ENCODE measurements around the gene KIF1B.

KIF1B gene

DNA sequence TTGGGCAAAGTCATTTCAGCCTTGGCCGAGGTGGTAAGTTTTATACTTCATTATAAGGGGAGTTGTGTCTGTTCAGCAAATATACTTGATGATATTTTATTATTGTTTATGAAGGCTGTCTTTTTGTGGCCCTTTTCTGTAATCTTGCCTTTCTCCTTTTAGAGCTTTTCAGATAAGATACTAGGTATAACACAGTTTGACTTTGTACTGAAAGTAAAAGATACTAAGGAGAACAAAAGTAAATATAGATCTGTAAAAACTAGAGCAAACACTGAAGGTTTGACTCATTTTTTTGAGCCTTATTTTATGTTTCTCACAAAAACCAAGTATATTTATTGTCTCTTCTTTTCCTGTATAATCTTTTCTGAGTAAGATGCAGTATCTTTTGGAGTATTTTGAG lies 61.9 kb downstream of the KIF1B start:
- no peaks in the 10 kb centered on the region for H3K9me3 ChIP-seq (ENCODE audit: control insufficient read depth, low read length)
- no peaks in the 10 kb centered on the region for H3K27me3 ChIP-seq (ENCODE audit: control insufficient read depth, insufficient read depth, low read length, poor library complexity, severe bottlenecking)
- H3K4me1 ChIP-seq (ENCODE audit: control insufficient read depth, insufficient read depth, low read length) = no peaks in the 10 kb centered on the region
- whole genome bisulfite sequencing, 2 experiments = 100% methylated on average over 1 of the region's 1 CpG; no CpG with 5 or more reads in 1 of the 2 experiments
- no peak overlapping the region for H3K27ac ChIP-seq (ENCODE audit: insufficient read depth, low read depth, low read length, poor library complexity, severe bottlenecking)
- peaks cover 7% of the 10 kb centered on the region for H3K36me3 ChIP-seq (ENCODE audit: control insufficient read depth, insufficient read depth, low read length)
- H3K4me3 ChIP-seq (ENCODE audit: insufficient read depth, low read depth, low read length) = no peak overlapping the region

DNA sequence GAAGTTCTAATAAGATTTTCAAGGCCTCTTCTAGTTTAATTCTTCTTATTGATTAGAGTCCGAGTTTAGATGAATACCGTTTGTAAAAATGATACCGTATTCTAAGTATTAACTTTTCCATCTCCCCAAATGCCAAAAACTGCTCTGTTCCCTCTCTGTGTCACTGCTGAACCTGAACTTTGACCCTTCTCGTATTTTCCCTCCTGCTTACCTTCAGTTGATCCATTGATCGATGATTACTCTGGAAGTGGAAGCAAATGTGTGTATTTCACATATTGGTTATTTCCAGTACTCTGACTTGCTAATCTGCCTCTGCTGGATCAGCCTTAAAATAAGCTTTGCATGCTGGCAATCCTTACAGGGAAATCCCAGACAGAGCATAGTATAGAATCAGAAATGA lies 68.5 kb downstream of the KIF1B start:
- peaks cover 8% of the 10 kb centered on the region for H3K36me3 ChIP-seq (ENCODE audit: control insufficient read depth, insufficient read depth, low read length)
- WGBS, 2 experiments = 95 to 96% methylated on average over 5 of the region's 5 CpGs

DNA sequence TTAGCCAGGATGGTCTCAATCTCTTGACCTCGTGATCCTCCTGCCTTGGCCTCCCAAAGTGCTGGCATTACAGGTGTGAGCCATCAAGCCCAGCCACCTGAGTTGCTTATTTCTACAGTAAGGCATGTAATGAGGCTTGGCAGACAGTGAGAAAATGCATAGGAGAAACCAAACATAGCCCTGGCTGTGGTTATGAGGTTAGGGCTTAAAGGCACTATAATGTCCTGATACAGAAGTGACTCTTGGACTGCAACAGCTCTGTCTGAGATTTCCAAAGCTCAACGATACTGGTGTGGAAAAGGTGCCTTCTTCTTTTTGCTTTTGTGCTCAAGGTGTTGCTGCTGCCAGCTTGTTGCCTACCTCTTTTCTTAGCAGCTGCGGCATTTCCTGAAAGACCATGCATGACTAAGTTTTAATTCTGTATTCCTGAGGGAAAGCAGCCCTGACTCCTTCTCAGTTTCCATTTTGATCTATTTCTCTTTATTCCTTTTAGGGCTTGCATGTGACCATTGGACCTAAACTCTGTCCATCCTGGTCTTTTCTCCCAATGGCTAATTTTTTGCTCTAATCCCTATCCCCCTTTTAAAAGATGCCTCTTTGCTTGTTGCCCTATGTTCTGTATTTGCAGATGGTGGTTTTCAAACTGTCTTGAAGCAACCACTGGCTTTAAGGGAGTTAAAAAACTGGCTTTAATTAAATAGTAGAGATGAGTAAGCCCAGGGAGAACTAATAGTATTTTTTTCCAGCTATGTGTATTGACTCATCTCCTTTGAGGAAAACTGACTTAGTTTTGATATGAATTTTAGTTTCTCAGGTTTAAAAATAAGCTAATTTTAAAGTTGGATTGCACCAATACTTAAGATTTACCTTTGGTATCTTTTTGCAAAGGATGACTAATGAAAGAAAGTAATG lies 70.3 kb downstream of the KIF1B start:
- 93 to 94% methylated on average over 3 of the region's 3 CpGs for WGBS, 2 experiments
- H3K27me3 ChIP-seq (ENCODE audit: control insufficient read depth, insufficient read depth, low read length, poor library complexity, severe bottlenecking) = no peaks in the 10 kb centered on the region
- H3K36me3 ChIP-seq (ENCODE audit: control insufficient read depth, insufficient read depth, low read length) = peaks cover 13% of the 10 kb centered on the region
- no peaks in the 10 kb centered on the region for H3K9me3 ChIP-seq (ENCODE audit: control insufficient read depth, low read length)
- no peak overlapping the region for H3K27ac ChIP-seq (ENCODE audit: insufficient read depth, low read depth, low read length, poor library complexity, severe bottlenecking)
- H3K4me3 ChIP-seq (ENCODE audit: insufficient read depth, low read depth, low read length) = no peak overlapping the region
- H3K4me1 ChIP-seq (ENCODE audit: control insufficient read depth, insufficient read depth, low read length) = no peaks in the 10 kb centered on the region

More for the DNA sequence above, 68.5 kb downstream of the KIF1B start:
- Histone ChIP-seq H3K4me1 (ENCODE audit: control insufficient read depth, insufficient read depth, low read length) (no peaks in the 10 kb centered on the region), H3K4me3 (ENCODE audit: insufficient read depth, low read depth, low read length) (no peak overlapping the region), H3K27ac (ENCODE audit: insufficient read depth, low read depth, low read length, poor library complexity, severe bottlenecking) (no peak overlapping the region), H3K27me3 (ENCODE audit: control insufficient read depth, insufficient read depth, low read length, poor library complexity, severe bottlenecking) (no peaks in the 10 kb centered on the region), H3K9me3 (ENCODE audit: control insufficient read depth, low read length) (no peaks in the 10 kb centered on the region)

DNA sequence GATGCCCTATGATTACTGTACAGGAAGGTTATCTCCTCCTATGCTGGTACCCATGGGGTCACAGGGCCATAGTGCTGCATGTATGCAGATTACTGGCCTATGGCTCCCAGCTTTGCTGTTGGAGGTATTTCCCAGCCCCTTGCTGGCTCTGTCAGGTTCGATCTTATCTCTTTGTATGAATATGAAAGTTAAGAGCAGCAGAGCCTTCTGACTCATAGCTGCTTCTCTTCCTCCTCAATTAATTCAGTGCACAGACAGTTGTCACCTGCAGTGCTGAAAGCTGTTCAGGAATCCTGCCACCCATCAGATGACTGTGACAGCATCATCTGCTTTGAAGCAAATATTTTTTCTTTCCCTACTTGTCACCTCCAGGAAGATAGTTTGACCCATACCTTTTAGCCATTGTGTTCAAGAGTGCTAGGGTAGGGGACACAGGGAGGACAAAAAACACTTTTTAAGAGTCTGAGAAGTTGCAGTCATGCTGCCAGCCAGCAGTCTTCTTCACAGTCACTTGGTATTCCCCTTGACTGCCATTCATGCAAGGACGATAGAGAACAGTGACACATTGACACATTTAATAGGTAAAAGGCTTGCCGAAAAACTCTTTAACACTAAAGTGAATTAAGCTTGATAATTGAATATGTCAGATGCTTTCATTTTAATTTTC lies 73.1 kb downstream of the KIF1B start:
- Histone ChIP-seq H3K9me3 (ENCODE audit: control insufficient read depth, low read length) (no peaks in the 10 kb centered on the region), H3K27me3 (ENCODE audit: control insufficient read depth, insufficient read depth, low read length, poor library complexity, severe bottlenecking) (no peaks in the 10 kb centered on the region), H3K36me3 (ENCODE audit: control insufficient read depth, insufficient read depth, low read length) (peaks cover 4% of the 10 kb centered on the region), H3K27ac (ENCODE audit: insufficient read depth, low read depth, low read length, poor library complexity, severe bottlenecking) (no peak overlapping the region), H3K4me1 (ENCODE audit: control insufficient read depth, insufficient read depth, low read length) (no peaks in the 10 kb centered on the region), H3K4me3 (ENCODE audit: insufficient read depth, low read depth, low read length) (no peak overlapping the region)
- WGBS, 2 experiments = 97% methylated on average over 3 of the region's 3 CpGs

GRCh38 chr1:10286244-10286643 lies 75.9 kb downstream of the KIF1B start:
- peaks cover 6% of the 10 kb centered on the region for H3K36me3 ChIP-seq (ENCODE audit: control insufficient read depth, insufficient read depth, low read length)
- WGBS, 2 experiments = 94 to 95% methylated on average over 3 of the region's 3 CpGs

DNA sequence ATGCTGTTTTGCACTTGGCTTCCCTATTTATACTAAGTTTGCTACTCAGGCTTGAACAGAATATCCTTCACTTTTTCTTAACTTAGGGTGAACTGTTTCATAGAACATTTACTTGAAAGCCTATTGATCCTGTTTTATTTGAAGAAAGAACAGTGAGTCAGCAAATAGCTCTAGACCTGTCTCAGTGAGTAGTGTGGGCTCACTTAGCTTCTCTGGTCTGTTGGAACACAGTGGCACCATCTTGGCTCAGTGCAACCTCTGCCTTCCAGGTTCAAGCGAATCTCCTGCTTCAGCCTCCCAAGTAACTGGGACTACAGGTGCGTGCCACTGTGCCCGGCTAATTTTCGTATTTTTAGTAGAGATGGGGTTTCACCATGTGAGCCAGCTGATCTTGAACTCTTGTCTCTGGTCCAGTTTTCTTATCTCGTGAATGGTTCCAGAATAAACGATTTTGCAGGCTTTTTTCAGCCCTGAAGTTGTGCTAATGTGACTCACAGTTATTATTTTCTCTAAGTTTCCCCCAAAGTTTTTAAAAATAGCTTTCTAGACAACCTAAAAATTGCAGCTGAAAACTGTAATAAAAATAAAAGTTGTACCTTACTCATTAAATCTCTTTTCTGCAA lies 76.8 kb downstream of the KIF1B start:
- peaks cover 11% of the 10 kb centered on the region for H3K36me3 ChIP-seq (ENCODE audit: control insufficient read depth, insufficient read depth, low read length)
- 92 to 93% methylated on average over 6 of the region's 6 CpGs for WGBS, 2 experiments

More at GRCh38 chr1:10286244-10286643, 75.9 kb downstream of the KIF1B start:
- Histone ChIP-seq H3K4me3 (ENCODE audit: insufficient read depth, low read depth, low read length) (no peak overlapping the region), H3K4me1 (ENCODE audit: control insufficient read depth, insufficient read depth, low read length) (no peaks in the 10 kb centered on the region), H3K27ac (ENCODE audit: insufficient read depth, low read depth, low read length, poor library complexity, severe bottlenecking) (no peak overlapping the region), H3K9me3 (ENCODE audit: control insufficient read depth, low read length) (no peaks in the 10 kb centered on the region), H3K27me3 (ENCODE audit: control insufficient read depth, insufficient read depth, low read length, poor library complexity, severe bottlenecking) (no peaks in the 10 kb centered on the region)

DNA sequence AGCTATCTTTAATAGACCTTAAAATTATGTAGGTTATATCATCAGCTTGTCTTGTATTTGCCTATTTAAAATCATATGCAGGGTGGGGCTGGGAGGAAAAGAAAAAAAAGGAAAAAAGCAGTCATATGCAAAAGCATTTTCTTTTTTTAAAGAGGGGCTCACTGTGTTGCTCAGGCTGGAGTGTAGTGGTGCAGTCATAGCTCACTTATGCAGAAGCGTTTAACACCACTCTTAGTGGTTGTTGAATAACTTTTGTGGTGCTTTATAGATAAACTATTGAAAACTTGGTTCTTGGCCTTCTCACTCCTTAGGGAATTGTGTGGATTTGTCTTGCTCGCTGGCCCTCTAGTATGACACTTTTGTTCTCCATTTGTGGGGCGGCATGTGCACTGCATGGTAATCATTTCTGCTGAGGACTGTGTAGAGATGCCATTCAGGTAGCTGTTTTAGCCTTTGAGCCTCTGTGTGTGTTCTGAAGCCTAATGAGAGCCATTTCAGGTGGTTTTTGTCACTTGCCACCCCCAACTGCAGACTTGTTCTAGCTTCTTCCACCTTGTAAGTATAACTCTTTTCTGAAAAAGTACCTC lies 77.8 kb downstream of the KIF1B start:
- peaks cover 18% of the 10 kb centered on the region for H3K36me3 ChIP-seq (ENCODE audit: control insufficient read depth, insufficient read depth, low read length)
- no peaks in the 10 kb centered on the region for H3K9me3 ChIP-seq (ENCODE audit: control insufficient read depth, low read length)
- H3K4me1 ChIP-seq (ENCODE audit: control insufficient read depth, insufficient read depth, low read length) = no peaks in the 10 kb centered on the region
- H3K27ac ChIP-seq (ENCODE audit: insufficient read depth, low read depth, low read length, poor library complexity, severe bottlenecking) = no peak overlapping the region
- no peaks in the 10 kb centered on the region for H3K27me3 ChIP-seq (ENCODE audit: control insufficient read depth, insufficient read depth, low read length, poor library complexity, severe bottlenecking)
- H3K4me3 ChIP-seq (ENCODE audit: insufficient read depth, low read depth, low read length) = no peak overlapping the region
- 92 to 95% methylated on average over 3 of the region's 3 CpGs for WGBS, 2 experiments

More for the DNA sequence above, 76.8 kb downstream of the KIF1B start:
- Histone ChIP-seq H3K9me3 (ENCODE audit: control insufficient read depth, low read length) (no peaks in the 10 kb centered on the region), H3K4me3 (ENCODE audit: insufficient read depth, low read depth, low read length) (no peak overlapping the region), H3K27ac (ENCODE audit: insufficient read depth, low read depth, low read length, poor library complexity, severe bottlenecking) (no peak overlapping the region), H3K4me1 (ENCODE audit: control insufficient read depth, insufficient read depth, low read length) (no peaks in the 10 kb centered on the region), H3K27me3 (ENCODE audit: control insufficient read depth, insufficient read depth, low read length, poor library complexity, severe bottlenecking) (no peaks in the 10 kb centered on the region)

DNA sequence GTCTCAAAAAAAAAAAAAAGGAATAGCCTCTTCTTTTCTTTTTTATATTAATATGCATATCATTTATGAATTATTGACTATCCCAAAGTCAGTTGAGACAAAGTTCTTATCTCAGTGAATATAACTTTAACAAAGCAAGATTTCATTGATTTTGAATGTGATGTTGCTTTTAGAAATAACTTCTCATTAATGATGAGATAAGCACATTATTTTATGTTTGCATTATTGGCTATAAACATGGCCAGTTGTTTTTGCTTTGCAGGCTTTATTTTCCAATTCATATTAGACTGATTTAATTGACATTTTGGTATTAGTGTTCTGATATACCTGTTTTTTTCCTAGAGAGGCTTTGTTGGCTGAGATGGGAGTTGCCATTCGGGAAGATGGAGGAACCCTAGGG lies 81.3 kb downstream of the KIF1B start:
- peaks cover 31% of the 10 kb centered on the region for H3K36me3 ChIP-seq (ENCODE audit: control insufficient read depth, insufficient read depth, low read length)
- no peak overlapping the region for H3K4me3 ChIP-seq (ENCODE audit: insufficient read depth, low read depth, low read length)
- no peak overlapping the region for H3K27ac ChIP-seq (ENCODE audit: insufficient read depth, low read depth, low read length, poor library complexity, severe bottlenecking)
- 83 to 90% methylated on average over 1 of the region's 1 CpG for WGBS, 2 experiments
- H3K27me3 ChIP-seq (ENCODE audit: control insufficient read depth, insufficient read depth, low read length, poor library complexity, severe bottlenecking) = no peaks in the 10 kb centered on the region
- no peaks in the 10 kb centered on the region for H3K9me3 ChIP-seq (ENCODE audit: control insufficient read depth, low read length)
- no peaks in the 10 kb centered on the region for H3K4me1 ChIP-seq (ENCODE audit: control insufficient read depth, insufficient read depth, low read length)

- H3K4me3 ChIP-seq (ENCODE audit: insufficient read depth, low read depth, low read length) = no peak overlapping the region
- H3K4me1 ChIP-seq (ENCODE audit: control insufficient read depth, insufficient read depth, low read length) = no peaks in the 10 kb centered on the region
- H3K9me3 ChIP-seq (ENCODE audit: control insufficient read depth, low read length) = no peaks in the 10 kb centered on the region
- no peaks in the 10 kb centered on the region for H3K27me3 ChIP-seq (ENCODE audit: control insufficient read depth, insufficient read depth, low read length, poor library complexity, severe bottlenecking)
- H3K36me3 ChIP-seq (ENCODE audit: control insufficient read depth, insufficient read depth, low read length) = peaks cover 35% of the 10 kb centered on the region
- 94 to 100% methylated on average over 2 of the region's 2 CpGs for WGBS, 2 experiments
- no peak overlapping the region for H3K27ac ChIP-seq (ENCODE audit: insufficient read depth, low read depth, low read length, poor library complexity, severe bottlenecking)
Observed at GRCh38 chr1:10292188-10292587, 81.8 kb downstream of the KIF1B start.
